Measurements from ENCODE around the gene RALY. TPM values are rescaled to one million over a fixed set of nuclear protein-coding genes. Genes with fewer than 3 reads are reported as not detected.

Gene RALY
- total RNA-seq, 1 experiment from 2014 or later: 298 TPM

DNA sequence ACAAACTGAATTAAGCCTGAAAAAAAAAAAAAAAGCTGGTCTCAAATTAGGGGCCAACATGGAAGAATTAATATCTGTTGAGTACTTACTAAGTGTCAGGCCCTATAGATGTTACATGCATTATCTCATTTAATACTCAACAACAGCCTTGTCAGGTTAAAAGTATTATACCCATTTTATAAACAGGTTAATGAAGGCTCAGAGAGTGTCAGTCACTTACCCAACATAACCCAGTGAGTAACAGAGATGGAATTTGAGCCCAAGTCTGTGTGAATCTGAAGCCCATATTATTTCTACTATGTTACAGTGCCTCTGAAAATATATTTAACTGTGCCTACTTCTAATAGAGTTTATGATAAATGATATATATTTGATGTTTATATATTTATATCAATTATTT is 129.6 kb downstream of the RALY start:
- H3K9me3 Mint-ChIP-seq (ENCODE audit: unreplicated experiment): peaks cover 11% of the 10 kb centered on the region
- no peak overlapping the region for H3K4me3 Mint-ChIP-seq (ENCODE audit: unreplicated experiment)
- TF ChIP-seq, protein P1, sequence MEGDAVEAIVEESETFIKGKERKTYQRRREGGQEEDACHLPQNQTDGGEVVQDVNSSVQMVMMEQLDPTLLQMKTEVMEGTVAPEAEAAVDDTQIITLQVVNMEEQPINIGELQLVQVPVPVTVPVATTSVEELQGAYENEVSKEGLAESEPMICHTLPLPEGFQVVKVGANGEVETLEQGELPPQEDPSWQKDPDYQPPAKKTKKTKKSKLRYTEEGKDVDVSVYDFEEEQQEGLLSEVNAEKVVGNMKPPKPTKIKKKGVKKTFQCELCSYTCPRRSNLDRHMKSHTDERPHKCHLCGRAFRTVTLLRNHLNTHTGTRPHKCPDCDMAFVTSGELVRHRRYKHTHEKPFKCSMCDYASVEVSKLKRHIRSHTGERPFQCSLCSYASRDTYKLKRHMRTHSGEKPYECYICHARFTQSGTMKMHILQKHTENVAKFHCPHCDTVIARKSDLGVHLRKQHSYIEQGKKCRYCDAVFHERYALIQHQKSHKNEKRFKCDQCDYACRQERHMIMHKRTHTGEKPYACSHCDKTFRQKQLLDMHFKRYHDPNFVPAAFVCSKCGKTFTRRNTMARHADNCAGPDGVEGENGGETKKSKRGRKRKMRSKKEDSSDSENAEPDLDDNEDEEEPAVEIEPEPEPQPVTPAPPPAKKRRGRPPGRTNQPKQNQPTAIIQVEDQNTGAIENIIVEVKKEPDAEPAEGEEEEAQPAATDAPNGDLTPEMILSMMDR (IDR thresholded peaks at IDR 0.05; ENCODE audit: insufficient read depth in 1 of 2, low read depth in 1 of 2, low read length in 1 of 2, severe bottlenecking in 1 of 2, unreplicated experiment in 1 of 2): no peak
- Histone ChIP-seq H3K27me3 (replicated peaks; ENCODE audit: control insufficient read depth, insufficient read depth, low read length) (no peaks in the 10 kb centered on the region), H3K36me3 (ENCODE audit: control insufficient read depth, insufficient read depth, low read length) (no peaks in the 10 kb centered on the region), H3K4me3 (ENCODE audit: low read depth, low read length) (no peak overlapping the region), H3K4me1 (peaks cover 16% of the 10 kb centered on the region), H3K9me3 (peaks cover 7% of the 10 kb centered on the region)
- peaks cover 19% of the 10 kb centered on the region for H3K4me1 Mint-ChIP-seq (ENCODE audit: low read depth, unreplicated experiment)
- H3K36me3 Mint-ChIP-seq (ENCODE audit: insufficient read depth, unreplicated experiment): no peaks in the 10 kb centered on the region
- ChIA-PET POLR2A (interaction anchor here (0.6 kb wide), 1 partner anchor 11 kb away, joined by 3 read pairs; the partner anchor contains the start of gene EIF2S2), CTCF (no interaction called here)
- intact Hi-C loops (cut with micrococcal nuclease; ENCODE audit: unreplicated experiment): no loop called here
- H3K27ac Mint-ChIP-seq (ENCODE audit: unreplicated experiment): no peak overlapping the region
- no peak for DNase-seq
- H3K27me3 Mint-ChIP-seq (ENCODE audit: insufficient read depth, unreplicated experiment): peaks cover 5% of the 10 kb centered on the region
- no TSS peak for BruUV-seq (replicated peaks)

DNA sequence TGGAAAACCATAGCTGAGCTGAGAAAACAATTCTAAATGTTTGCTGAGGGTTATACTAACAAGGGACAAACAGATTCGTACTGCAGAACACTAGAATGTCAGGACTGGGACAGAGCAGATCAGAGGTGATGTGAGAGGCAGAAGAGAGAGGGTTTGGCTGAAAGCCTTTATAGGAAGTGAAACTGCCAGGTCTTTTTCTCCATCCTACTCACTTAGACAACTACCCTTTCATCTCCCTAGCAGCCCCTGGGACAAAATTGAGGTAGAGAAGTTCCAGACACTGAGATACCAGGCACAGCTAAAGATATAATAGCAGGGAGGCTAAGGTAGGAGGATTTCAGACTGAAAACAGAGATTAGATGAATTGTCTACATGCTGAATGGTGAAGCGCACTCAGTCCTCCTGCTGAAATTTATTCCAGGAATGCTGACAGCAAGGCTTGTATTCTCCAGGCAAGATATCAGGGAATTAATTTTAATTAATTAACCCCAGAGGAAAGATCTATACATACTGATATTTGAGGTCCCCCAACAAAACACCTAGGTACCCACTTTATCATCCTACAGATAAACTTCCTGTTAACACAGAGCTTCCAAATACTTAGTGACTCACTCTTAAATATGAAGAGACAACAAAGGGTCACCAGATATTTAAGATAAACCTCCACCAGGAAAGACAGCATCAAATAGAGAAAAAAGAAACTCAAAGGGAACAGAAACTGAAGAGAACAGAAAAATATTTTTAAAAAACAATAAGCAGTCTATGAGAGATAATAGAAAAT is 130.9 kb downstream of the RALY start:
- TF ChIP-seq, protein P1 (IDR thresholded peaks at IDR 0.05; ENCODE audit: insufficient read depth in 1 of 2, low read depth in 1 of 2, low read length in 1 of 2, severe bottlenecking in 1 of 2, unreplicated experiment in 1 of 2): no peak
- Histone ChIP-seq H3K27me3 (replicated peaks; ENCODE audit: control insufficient read depth, insufficient read depth, low read length) (no peaks in the 10 kb centered on the region), H3K36me3 (ENCODE audit: control insufficient read depth, insufficient read depth, low read length) (no peaks in the 10 kb centered on the region), H3K4me1 (peaks cover 16% of the 10 kb centered on the region), H3K9me3 (peaks cover 7% of the 10 kb centered on the region), H3K4me3 (ENCODE audit: low read depth, low read length) (no peak overlapping the region)
- DNase-seq: no peak
- Mint-ChIP-seq H3K4me3 (ENCODE audit: unreplicated experiment) (no peak overlapping the region), H3K4me1 (ENCODE audit: low read depth, unreplicated experiment) (peaks cover 32% of the 10 kb centered on the region), H3K27ac (ENCODE audit: unreplicated experiment) (no peak overlapping the region), H3K9me3 (ENCODE audit: unreplicated experiment) (peaks cover 11% of the 10 kb centered on the region), H3K27me3 (ENCODE audit: insufficient read depth, unreplicated experiment) (peaks cover 1% of the 10 kb centered on the region), H3K36me3 (ENCODE audit: insufficient read depth, unreplicated experiment) (no peaks in the 10 kb centered on the region)
- ChIA-PET POLR2A (interaction anchor here (1.0 to 1.3 kb wide), 2 partner anchors 12 kb away, joined by 3 to 8 read pairs; partner anchors contain the start of gene EIF2S2), CTCF (interaction anchor here (1.6 kb wide), 1 partner anchor 12 kb away, joined by 3 read pairs; the partner anchor contains the start of gene EIF2S2)
- BruUV-seq (replicated peaks): no TSS peak
- intact Hi-C loops (cut with micrococcal nuclease; ENCODE audit: unreplicated experiment): no loop called here

DNA sequence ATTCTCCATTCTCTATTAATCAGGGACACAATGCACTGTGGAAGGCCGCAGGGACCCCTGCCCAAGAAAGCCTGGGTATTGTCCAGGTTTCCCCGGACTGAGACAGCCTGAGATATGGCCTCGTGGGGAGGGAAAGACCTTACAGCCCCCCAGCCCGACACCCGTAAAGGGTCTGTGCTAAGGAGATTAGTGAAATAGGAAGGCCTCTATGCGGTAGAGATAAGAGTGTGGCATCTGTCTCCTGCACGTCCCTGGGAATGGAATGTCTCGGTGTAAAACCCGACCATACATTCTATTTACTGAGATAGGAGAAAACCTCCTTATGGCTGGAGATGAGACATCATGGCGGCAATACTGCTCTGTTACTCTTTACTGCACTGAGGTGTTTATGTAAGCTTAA is 134.1 kb downstream of the RALY start:
- intact Hi-C loops (cut with micrococcal nuclease; ENCODE audit: unreplicated experiment): loop anchor here (2.0 kb wide), 1 partner anchor 265 kb away; no protein-coding TSS in a partner anchor
- Mint-ChIP-seq H3K4me3 (ENCODE audit: unreplicated experiment) (no peak overlapping the region), H3K36me3 (ENCODE audit: insufficient read depth, unreplicated experiment) (no peaks in the 10 kb centered on the region), H3K27me3 (ENCODE audit: insufficient read depth, unreplicated experiment) (peaks cover 3% of the 10 kb centered on the region), H3K4me1 (ENCODE audit: low read depth, unreplicated experiment) (peaks cover 33% of the 10 kb centered on the region), H3K27ac (ENCODE audit: unreplicated experiment) (no peak overlapping the region), H3K9me3 (ENCODE audit: unreplicated experiment) (peaks cover 11% of the 10 kb centered on the region)
- H3K4me1 ChIP-seq: peaks cover 16% of the 10 kb centered on the region
- no peak overlapping the region for H3K4me3 ChIP-seq (ENCODE audit: low read depth, low read length)
- no peaks in the 10 kb centered on the region for H3K36me3 ChIP-seq (ENCODE audit: control insufficient read depth, insufficient read depth, low read length)
- no peak for DNase-seq
- peaks cover 7% of the 10 kb centered on the region for H3K9me3 ChIP-seq
- no TSS peak for BruUV-seq (replicated peaks)
- TF ChIP-seq, protein P1 (IDR thresholded peaks at IDR 0.05; ENCODE audit: insufficient read depth in 1 of 2, low read depth in 1 of 2, low read length in 1 of 2, severe bottlenecking in 1 of 2, unreplicated experiment in 1 of 2): no peak
- H3K27me3 ChIP-seq (replicated peaks; ENCODE audit: control insufficient read depth, insufficient read depth, low read length): no peaks in the 10 kb centered on the region
- ChIA-PET CTCF (interaction anchor here (0.6 to 2.6 kb wide), 3 partner anchors 15 to 134 kb away, joined by 3 to 15 read pairs (median 12); partner anchors contain the start of gene EIF2S2), POLR2A (no interaction called here)

Data from Caco-2 (cell line).